ENCODE data around the gene CPXM2. TPM values are rescaled to one million over a fixed set of nuclear protein-coding genes. Genes with fewer than 3 reads are reported as not detected.

The CPXM2 gene
- total RNA-seq, 1 donor from 2014 or later = 15.0 TPM

GRCh38 chr10:123893651-123894050 is 2.0 kb upstream of the CPXM2 start:
- H3K4me3 Mint-ChIP-seq = no peak overlapping the region
- no peak for TF ChIP-seq CTCF (conservative IDR thresholded peaks at IDR 0.05)
- DNase-seq (ENCODE audit: extremely low spot score, unreplicated experiment) = no peak
- no peaks in the 10 kb centered on the region for H3K9me3 Mint-ChIP-seq
- H3K27ac Mint-ChIP-seq = no peak overlapping the region
- peaks cover 12% of the 10 kb centered on the region for H3K4me1 Mint-ChIP-seq (ENCODE audit: unreplicated experiment)
- H3K36me3 Mint-ChIP-seq = no peaks in the 10 kb centered on the region
- H3K27me3 Mint-ChIP-seq = peaks cover 63% of the 10 kb centered on the region

GRCh38 chr10:123890756-123891143 is 857 bp downstream of the CPXM2 start:
- peaks cover 21% of the 10 kb centered on the region for H3K4me1 Mint-ChIP-seq (ENCODE audit: unreplicated experiment)
- no peaks in the 10 kb centered on the region for H3K36me3 Mint-ChIP-seq
- H3K9me3 Mint-ChIP-seq = no peaks in the 10 kb centered on the region
- peak overlapping the region; percentile 85 for H3K4me3 Mint-ChIP-seq
- H3K27ac Mint-ChIP-seq = peak overlapping the region; percentile 61
- H3K27me3 Mint-ChIP-seq = peaks cover 78% of the 10 kb centered on the region
- no peak for TF ChIP-seq CTCF (conservative IDR thresholded peaks at IDR 0.05)
- no peak for DNase-seq (ENCODE audit: extremely low spot score, unreplicated experiment)

GRCh38 chr10:123890226-123890625 is 1.4 kb downstream of the CPXM2 start:
- Mint-ChIP-seq H3K4me1 (ENCODE audit: unreplicated experiment) (peaks cover 21% of the 10 kb centered on the region), H3K27ac (peak overlapping the region; percentile 61), H3K9me3 (no peaks in the 10 kb centered on the region), H3K27me3 (peaks cover 78% of the 10 kb centered on the region), H3K4me3 (peak overlapping the region; percentile 85), H3K36me3 (no peaks in the 10 kb centered on the region)
- TF ChIP-seq CTCF (conservative IDR thresholded peaks at IDR 0.05) = no peak
- DNase-seq (ENCODE audit: extremely low spot score, unreplicated experiment) = no peak

GRCh38 chr10:123889821-123890220 is 1.8 kb downstream of the CPXM2 start:
- H3K36me3 Mint-ChIP-seq = no peaks in the 10 kb centered on the region
- no peaks in the 10 kb centered on the region for H3K9me3 Mint-ChIP-seq
- TF ChIP-seq CTCF (conservative IDR thresholded peaks at IDR 0.05) = no peak
- peaks cover 23% of the 10 kb centered on the region for H3K4me1 Mint-ChIP-seq (ENCODE audit: unreplicated experiment)
- DNase-seq (ENCODE audit: extremely low spot score, unreplicated experiment) = no peak
- H3K27me3 Mint-ChIP-seq = peaks cover 77% of the 10 kb centered on the region
- H3K27ac Mint-ChIP-seq = peak overlapping the region; percentile 61
- peak overlapping the region; percentile 85 for H3K4me3 Mint-ChIP-seq

- Mint-ChIP-seq H3K4me3 (peak overlapping the region; percentile 64), H3K4me1 (ENCODE audit: unreplicated experiment) (peaks cover 25% of the 10 kb centered on the region), H3K36me3 (no peaks in the 10 kb centered on the region), H3K27me3 (peaks cover 69% of the 10 kb centered on the region), H3K9me3 (no peaks in the 10 kb centered on the region), H3K27ac (peak overlapping the region; percentile 7)
- no peak for TF ChIP-seq CTCF (conservative IDR thresholded peaks at IDR 0.05)
- no peak for DNase-seq (ENCODE audit: extremely low spot score, unreplicated experiment)
Observed at GRCh38 chr10:123888751-123889150, 2.9 kb downstream of the CPXM2 start.

- H3K4me1 Mint-ChIP-seq (ENCODE audit: unreplicated experiment) = peaks cover 25% of the 10 kb centered on the region
- H3K36me3 Mint-ChIP-seq = no peaks in the 10 kb centered on the region
- TF ChIP-seq CTCF (conservative IDR thresholded peaks at IDR 0.05) = no peak
- DNase-seq (ENCODE audit: extremely low spot score, unreplicated experiment) = no peak
- H3K4me3 Mint-ChIP-seq = peak overlapping the region; percentile 64
- H3K27me3 Mint-ChIP-seq = peaks cover 66% of the 10 kb centered on the region
- peak overlapping the region; percentile 7 for H3K27ac Mint-ChIP-seq
- H3K9me3 Mint-ChIP-seq = no peaks in the 10 kb centered on the region
Observed at GRCh38 chr10:123888256-123888655, 3.4 kb downstream of the CPXM2 start.
